Stimulated activated CD8-positive, alpha-beta memory T cell treated with anti-CD3 and anti-CD28 coated beads, Interleukin-7, amount 100 ng/mL, for 4 hours (primary cell): ENCODE data around the gene CLCNKB.
A peak's percentile ranks its signal among the peaks of the same experiment; 100 is the strongest.
"Not testable (repeated sequence)": the region's sequence is repeated elsewhere in the genome, so short reads cannot be mapped to it uniquely, and the experiment has no call there.

Source experiments
- DNase-seq, 2 donors: peaks; one replicate each; pipeline ENCODE4 v3.0.0-alpha.2; 2020; ENCODE audit warnings: low read depth in 2 of 2

Gene CLCNKB

GRCh38 chr1:16033103-16033632 is 10.4 kb upstream of the CLCNKB start:
- DNase-seq = not testable (repeated sequence)

- not testable (repeated sequence) for DNase-seq
These were observed 7.1 kb upstream of the CLCNKB start for GRCh38 chr1:16036461-16036860.

- no peak for DNase-seq
These were observed 5.0 kb upstream of the CLCNKB start for GRCh38 chr1:16038620-16038912.

GRCh38 chr1:16039871-16040270 is 3.7 kb upstream of the CLCNKB start:
- DNase-seq = not testable (repeated sequence)

- no peak for DNase-seq
These were observed 2.4 kb upstream of the CLCNKB start for GRCh38 chr1:16041200-16041599.

- DNase-seq = no peak
These were observed 1.5 kb upstream of the CLCNKB start for GRCh38 chr1:16042096-16042495.

- DNase-seq = not testable (repeated sequence)
These were observed 928 bp upstream of the CLCNKB start for GRCh38 chr1:16042654-16043053.

- DNase-seq = no peak
These were observed 368 bp downstream of the CLCNKB start for GRCh38 chr1:16043950-16044349.

GRCh38 chr1:16046842-16047241 is 3.3 kb downstream of the CLCNKB start:
- no peak for DNase-seq

GRCh38 chr1:16047791-16048475 is 4.4 kb downstream of the CLCNKB start:
- no peak for DNase-seq

GRCh38 chr1:16048573-16049189 is 5.1 kb downstream of the CLCNKB start:
- DNase-seq = peak; percentile 13 to 40

- no peak for DNase-seq
These were observed 6.7 kb downstream of the CLCNKB start for GRCh38 chr1:16050328-16050727.

GRCh38 chr1:16051039-16051438 is 7.5 kb downstream of the CLCNKB start:
- DNase-seq = no peak

GRCh38 chr1:16051949-16052348 is 8.4 kb downstream of the CLCNKB start:
- DNase-seq = not testable (repeated sequence)

- no peak for DNase-seq
These were observed 10.4 kb downstream of the CLCNKB start for GRCh38 chr1:16053781-16054502.

- DNase-seq = no peak
These were observed 11.3 kb downstream of the CLCNKB start for GRCh38 chr1:16054598-16055540.

GRCh38 chr1:16055613-16056520 is 12.3 kb downstream of the CLCNKB start:
- DNase-seq = peak; percentile 71 to 75

GRCh38 chr1:16056521-16056912 is 12.9 kb downstream of the CLCNKB start:
- not testable (repeated sequence) for DNase-seq

GRCh38 chr1:16057314-16057915 is 13.8 kb downstream of the CLCNKB start:
- DNase-seq = not testable (repeated sequence)
